Activated CD4-positive, alpha-beta T cell treated with anti-CD3 and anti-CD28 coated beads for 48 hours (primary cell): ENCODE results near the gene PTGER4.
"Not testable (repeated sequence)": the region's sequence is repeated elsewhere in the genome, so short reads cannot be mapped to it uniquely, and the experiment has no call there.

Experiments used
- DNase-seq: peaks from one replicate; pipeline ENCODE4 v3.0.0-alpha.2; 2020

Gene PTGER4

GRCh38 chr5:40679913-40680681 is at the start of gene PTGER4:
Gene PTGER4 (plus strand): TSS chr5:40679915. CDS start chr5:40680994, 1,079 bp downstream.
- peak; percentile 46 for DNase-seq

- DNase-seq, result no peak
Observed at GRCh38 chr5:40630126-40630525, 49.6 kb upstream of the PTGER4 start.

- DNase-seq, result no peak
Observed at GRCh38 chr5:40631236-40631635, 48.5 kb upstream of the PTGER4 start.

- no peak for DNase-seq
Observed at GRCh38 chr5:40634154-40634553, 45.6 kb upstream of the PTGER4 start.

- DNase-seq, result no peak
Observed at GRCh38 chr5:40634593-40634992, 45.1 kb upstream of the PTGER4 start.

GRCh38 chr5:40639531-40639930 is 40.2 kb upstream of the PTGER4 start:
- not testable (repeated sequence) for DNase-seq

- no peak for DNase-seq
Observed at GRCh38 chr5:40646266-40646665, 33.4 kb upstream of the PTGER4 start.

- no peak for DNase-seq
Observed at GRCh38 chr5:40648150-40648549, 31.6 kb upstream of the PTGER4 start.

- no peak for DNase-seq
Observed at GRCh38 chr5:40649463-40650030, 30.2 kb upstream of the PTGER4 start.

GRCh38 chr5:40651201-40651600 is 28.5 kb upstream of the PTGER4 start:
- no peak for DNase-seq

GRCh38 chr5:40652441-40653220 is 27.1 kb upstream of the PTGER4 start:
- no peak for DNase-seq

GRCh38 chr5:40653221-40654022 is 26.3 kb upstream of the PTGER4 start:
- DNase-seq, result no peak

- no peak for DNase-seq
Observed at GRCh38 chr5:40654377-40654991, 25.2 kb upstream of the PTGER4 start.

GRCh38 chr5:40655138-40655537 is 24.6 kb upstream of the PTGER4 start:
- DNase-seq, result no peak

GRCh38 chr5:40656091-40656490 is 23.6 kb upstream of the PTGER4 start:
- DNase-seq, result not testable (repeated sequence)

GRCh38 chr5:40656766-40657165 is 22.9 kb upstream of the PTGER4 start:
- DNase-seq, result no peak

- DNase-seq, result no peak
Observed at GRCh38 chr5:40660751-40661150, 19.0 kb upstream of the PTGER4 start.

GRCh38 chr5:40665635-40666298 is 13.9 kb upstream of the PTGER4 start:
- DNase-seq, result no peak

- no peak for DNase-seq
Observed at GRCh38 chr5:40666657-40667056, 13.1 kb upstream of the PTGER4 start.

- DNase-seq, result no peak
Observed at GRCh38 chr5:40667161-40667663, 12.5 kb upstream of the PTGER4 start.

- no peak for DNase-seq
Observed at GRCh38 chr5:40669606-40670390, 9.9 kb upstream of the PTGER4 start.
